Ovary (tissue), 9 donors: Measurements from ENCODE around the gene HOXC9. TPM values are rescaled to one million over a fixed set of nuclear protein-coding genes. Genes with fewer than 3 reads are reported as not detected.
A peak's percentile ranks its signal among the peaks of the same experiment; 100 is the strongest.

Source experiments
- DNase-seq, 5 donors: peaks; one replicate each; pipeline ENCODE4 v3.0.0-alpha.2; 2019 to 2020
- H3K27ac ChIP-seq, 2 donors: fragments of 200-600 bp; one replicate each; pipeline versions ENCODE4 v1.5.1 to v1.8.0; 2019 to 2022
- H3K27me3 ChIP-seq: fragments of 200-600 bp; one replicate; pipeline ENCODE4 v1.8.0; 2022
- H3K36me3 ChIP-seq: fragments of 200-600 bp; sonication (generic); one replicate; pipeline ENCODE4 v1.5.1; 2019
- H3K4me1 ChIP-seq: one replicate; pipeline ENCODE4 v1.8.1; 2013; ENCODE audit warnings: mild to moderate bottlenecking, moderate library complexity; ENCODE audit not compliant: insufficient read depth
- H3K4me3 ChIP-seq: fragments of 200-600 bp; sonication (generic); one replicate; pipeline ENCODE4 v1.5.1; 2017
- H3K9me3 ChIP-seq, 2 donors: fragments of 200-600 bp in 1 of 2; sonication (generic) in 1 of 2; one replicate each; pipeline versions ENCODE4 v1.5.1 to v1.8.1; 2013 to 2019; ENCODE audit warnings: mild to moderate bottlenecking in 1 of 2, moderate library complexity in 1 of 2
- EP300 ChIP-seq: sonication (generic); formaldehyde crosslinking; IDR thresholded peaks from one replicate; pipeline ENCODE4 v1.6.1; 2017; ENCODE audit warnings: antibody characterized with exemption
- POLR2A ChIP-seq: fragments of 450-650 bp; IDR thresholded peaks from one replicate; pipeline ENCODE4 v1.6.1; 2017; ENCODE audit warnings: antibody characterized with exemption, mild to moderate bottlenecking, moderate library complexity
- WGBS, 3 donors: extraction: QIAGEN DNeasy Blood & Tissue Kit in 1 of 3; methylation state at CpG; one replicate each; pipeline versions ENCODE4 v1.1.5 to v1.1.7; 2013 to 2017; 5-methylcytosine and 5-hydroxymethylcytosine counted together
- intact Hi-C, 4 donors: fragments of 100-400 bp; cut with DNase I; formaldehyde crosslinking; loops; one replicate each; pipeline versions ENCODE4 v1.11.0 to v1.15.1; 2022 to 2023
- polyA plus RNA-seq, 2 donors: library from polyadenylated mRNA; stranded (reverse); fragments of 200-250 nt in 1 of 2; fragments of 350-450 nt in 1 of 2; fragmentation: Illumina TruSeq in 1 of 2; extraction: RNeasy Lipid Tissue Mini Kit (QIAGEN cat#74804) in 1 of 2; gene quantifications; one replicate each; pipeline ENCODE4 v1.2.3, GENCODE V29; 2013 to 2014
- total RNA-seq, 7 donors: library from RNA; depleted of rRNA in 2 of 7; stranded (reverse); fragments of >200 nt in 2 of 7; fragmentation: NEBNext Ultra II Directional in 3 of 7; extraction: Animal tissue kit (Norgen Biotek cat#: 25700) in 3 of 7; gene quantifications; one replicate each; pipeline versions ENCODE4 v1.1.0 to v1.2.4, GENCODE V29; 2016 to 2023
- TF ChIP-seq, protein P1 (sequence below), 3 donors: fragments of 450-650 bp in 2 of 3; fragments of 200-600 bp in 1 of 3; IDR thresholded peaks; one replicate each; pipeline versions ENCODE4 v1.5.1 to v1.8.0; 2016 to 2022; ENCODE audit warnings: antibody characterized with exemption in 3 of 3, mild to moderate bottlenecking in 1 of 3
- donor health status: DM: no; HTN: no; CAD: no; lungs with moderate emphysema.
- donor health status: DM: no; HTN: no; CAD: no.
- donor health status: Bipolar disorder and iron deficiency.
- donor health status: DM: yes; HTN: yes; CAD: no.
- donor health status: DM: no; HTN: no; CAD: no.
- donor health status: DM: yes; HTN: yes; CAD: no.

HOXC9 gene
- total and polyA plus RNA-seq, 9 donors: 0.26 to 15.0 (median 1.9) TPM; not detected in 1

GRCh38 chr12:53992377-53992889, 7.5 kb upstream of the HOXC9 start:
- no peaks in the 10 kb centered on the region for H3K27me3 ChIP-seq
- intact Hi-C loops: loop anchor here in 1 of 4 donors (10.0 kb wide), 1 partner anchor 362 kb away; no protein-coding TSS in a partner anchor
- no peak for TF ChIP-seq POLR2A
- TF ChIP-seq EP300: no peak

DNA sequence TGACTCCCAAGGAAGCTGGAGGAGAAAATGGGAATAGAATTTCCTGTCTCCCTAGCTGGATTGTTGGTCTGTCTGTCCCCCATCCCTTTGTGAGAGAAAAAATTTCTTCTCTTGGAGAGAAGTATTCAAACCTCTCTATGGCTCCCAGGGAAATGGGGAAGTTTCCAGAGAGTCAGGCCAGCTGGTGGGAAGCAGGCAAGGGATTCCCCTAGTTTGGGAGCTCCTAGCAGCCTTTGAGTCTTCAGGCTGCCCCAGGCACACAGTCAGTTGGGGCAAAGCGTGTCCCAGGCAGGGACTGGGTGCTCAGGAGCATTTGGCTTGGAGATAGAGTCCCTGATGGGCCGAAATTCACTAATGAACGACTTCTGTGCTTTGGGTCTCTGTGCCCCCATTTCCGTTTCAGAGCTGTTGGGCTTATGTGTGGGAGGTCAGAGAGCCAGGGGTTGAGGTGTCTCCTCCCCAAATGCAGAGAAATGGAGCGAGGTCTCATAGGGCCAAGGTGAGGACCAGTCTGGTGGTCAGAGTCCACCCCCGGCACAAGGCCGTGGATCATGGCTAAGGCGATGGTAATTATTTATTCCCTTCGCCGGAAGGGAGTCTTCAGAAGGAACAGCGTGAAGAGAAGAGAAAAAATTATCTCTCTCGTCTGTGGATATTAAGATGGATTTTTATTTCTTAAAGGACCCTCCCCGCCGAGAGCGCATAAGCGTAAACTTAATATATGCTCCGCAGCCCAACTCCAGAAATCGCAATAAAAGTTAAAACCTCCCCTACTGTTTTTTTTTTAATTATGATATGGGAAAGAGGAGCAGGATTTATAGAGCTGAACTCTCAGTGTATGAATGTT, 6.6 kb upstream of the HOXC9 start:
- DNase-seq: no peak
- 50 to 63% (median 61%) methylated on average over 18 of the region's 18 CpGs for WGBS, 3 donors
- no peaks in the 10 kb centered on the region for H3K9me3 ChIP-seq
- TF ChIP-seq EP300: no peak
- H3K4me3 ChIP-seq: no peak overlapping the region
- no peaks in the 10 kb centered on the region for H3K27me3 ChIP-seq
- H3K4me1 ChIP-seq: peaks cover 8% of the 10 kb centered on the region
- intact Hi-C loops: loop anchor here in 1 of 4 donors (10.0 kb wide), 1 partner anchor 361 kb away; no protein-coding TSS in a partner anchor
- no peak overlapping the region for H3K27ac ChIP-seq
- no peaks in the 10 kb centered on the region for H3K36me3 ChIP-seq

More at GRCh38 chr12:53992377-53992889, 7.5 kb upstream of the HOXC9 start:
- Histone ChIP-seq H3K4me1 (peaks cover 8% of the 10 kb centered on the region), H3K36me3 (no peaks in the 10 kb centered on the region), H3K9me3 (no peaks in the 10 kb centered on the region), H3K27ac (no peak overlapping the region), H3K4me3 (no peak overlapping the region)
- WGBS, 3 donors: 78 to 87% (median 81%) methylated on average over 7 of the region's 7 CpGs
- no peak for DNase-seq

- Histone ChIP-seq H3K4me1 (peaks cover 8% of the 10 kb centered on the region), H3K27ac (peak overlapping the region in 1 of 2 donors; percentile 24), H3K27me3 (no peaks in the 10 kb centered on the region), H3K9me3 (no peaks in the 10 kb centered on the region), H3K36me3 (no peaks in the 10 kb centered on the region), H3K4me3 (peak overlapping the region; percentile 21)
- 16 to 29% (median 18%) methylated on average over 19 of the region's 19 CpGs for WGBS, 3 donors
- DNase-seq: peak in 1 of 5 donors; percentile 39
- no peak for TF ChIP-seq POLR2A
- TF ChIP-seq EP300: no peak
- TF ChIP-seq, protein P1, sequence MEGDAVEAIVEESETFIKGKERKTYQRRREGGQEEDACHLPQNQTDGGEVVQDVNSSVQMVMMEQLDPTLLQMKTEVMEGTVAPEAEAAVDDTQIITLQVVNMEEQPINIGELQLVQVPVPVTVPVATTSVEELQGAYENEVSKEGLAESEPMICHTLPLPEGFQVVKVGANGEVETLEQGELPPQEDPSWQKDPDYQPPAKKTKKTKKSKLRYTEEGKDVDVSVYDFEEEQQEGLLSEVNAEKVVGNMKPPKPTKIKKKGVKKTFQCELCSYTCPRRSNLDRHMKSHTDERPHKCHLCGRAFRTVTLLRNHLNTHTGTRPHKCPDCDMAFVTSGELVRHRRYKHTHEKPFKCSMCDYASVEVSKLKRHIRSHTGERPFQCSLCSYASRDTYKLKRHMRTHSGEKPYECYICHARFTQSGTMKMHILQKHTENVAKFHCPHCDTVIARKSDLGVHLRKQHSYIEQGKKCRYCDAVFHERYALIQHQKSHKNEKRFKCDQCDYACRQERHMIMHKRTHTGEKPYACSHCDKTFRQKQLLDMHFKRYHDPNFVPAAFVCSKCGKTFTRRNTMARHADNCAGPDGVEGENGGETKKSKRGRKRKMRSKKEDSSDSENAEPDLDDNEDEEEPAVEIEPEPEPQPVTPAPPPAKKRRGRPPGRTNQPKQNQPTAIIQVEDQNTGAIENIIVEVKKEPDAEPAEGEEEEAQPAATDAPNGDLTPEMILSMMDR (IDR thresholded peaks at IDR 0.05): no peak
- intact Hi-C loops: loop anchor here in 1 of 4 donors (10.0 kb wide), 1 partner anchor 361 kb away; no protein-coding TSS in a partner anchor
Observed at GRCh38 chr12:53994009-53994263, 6.0 kb upstream of the HOXC9 start.

- Histone ChIP-seq H3K4me1 (peaks cover 8% of the 10 kb centered on the region), H3K27ac (peak overlapping the region in 1 of 2 donors; percentile 72), H3K4me3 (peak overlapping the region; percentile 21), H3K36me3 (no peaks in the 10 kb centered on the region), H3K9me3 (no peaks in the 10 kb centered on the region), H3K27me3 (no peaks in the 10 kb centered on the region)
- TF ChIP-seq EP300: no peak
- intact Hi-C loops: loop anchor here in 1 of 4 donors (10.0 kb wide), 1 partner anchor 360 kb away; no protein-coding TSS in a partner anchor
- peak in 1 of 5 donors; percentile 65 for DNase-seq
- 4 to 13% (median 7%) methylated on average over 60 of the region's 60 CpGs for WGBS, 3 donors
Observed at GRCh38 chr12:53994264-53995001, 5.5 kb upstream of the HOXC9 start.

GRCh38 chr12:53995002-53995377, 5.0 kb upstream of the HOXC9 start:
- no peak for DNase-seq
- Histone ChIP-seq H3K27ac (peak overlapping the region in 1 of 2 donors; percentile 72), H3K4me1 (peaks cover 8% of the 10 kb centered on the region), H3K9me3 (no peaks in the 10 kb centered on the region), H3K27me3 (no peaks in the 10 kb centered on the region), H3K36me3 (no peaks in the 10 kb centered on the region), H3K4me3 (peak overlapping the region; percentile 21)
- TF ChIP-seq EP300: no peak
- TF ChIP-seq POLR2A: no peak
- TF ChIP-seq, protein P1 (IDR thresholded peaks at IDR 0.05): no peak
- WGBS, 3 donors: 8 to 17% (median 13%) methylated on average over 17 of the region's 17 CpGs
- intact Hi-C loops: loop anchor here in 1 of 4 donors (10.0 kb wide), 1 partner anchor 360 kb away; no protein-coding TSS in a partner anchor
